PFSK-1 (cell line): Measurements from ENCODE around the gene TIMM9.

ENCODE experiments used
- FOXP2 ChIP-seq: optimal IDR thresholded peaks from 2 replicates; pipeline ENCODE3; 2011; ENCODE audit warnings: borderline replicate concordance, control low read depth, inconsistent platforms; ENCODE audit not compliant: insufficient read depth; ENCODE audit errors: extremely low read length, extremely low read depth
- POLR2AphosphoS5 ChIP-seq: IDR thresholded peaks from 2 replicates; pipeline ENCODE4 v1.6.1; 2012; ENCODE audit warnings: low read depth, mild to moderate bottlenecking, control low read depth, low read length, moderate library complexity
- REST ChIP-seq, 2 experiments: IDR thresholded peaks; 2 replicates each; pipeline versions ENCODE4 v1.6.1 to v1.8.0; 2011 to 2012; ENCODE audit warnings: low read depth in 2 of 2, low read length in 2 of 2, control low read depth in 1 of 2, inconsistent platforms in 1 of 2, mild to moderate bottlenecking in 1 of 2, moderate library complexity in 1 of 2; ENCODE audit not compliant: insufficient read depth in 1 of 2
- SIN3A ChIP-seq: IDR thresholded peaks from 2 replicates; pipeline ENCODE4 v1.6.1; 2012; ENCODE audit warnings: mild to moderate bottlenecking, low read length, moderate library complexity, borderline replicate concordance; ENCODE audit not compliant: insufficient read depth
- TAF1 ChIP-seq: IDR thresholded peaks from 2 replicates; pipeline ENCODE4 v1.6.1; 2012; ENCODE audit warnings: low read length, control low read depth, borderline replicate concordance; ENCODE audit not compliant: insufficient read depth

Gene TIMM9

GRCh38 chr14:58455593-58456265 is 28.4 kb upstream of the TIMM9 start:
- TF ChIP-seq SIN3A (no peak), REST (IDR thresholded peaks at IDR 0.05; ENCODE audit: insufficient read depth in 1 of 2, low read depth in 2 of 2, low read length in 2 of 2) (no peak), POLR2AphosphoS5 (no peak), TAF1 (no peak), FOXP2 (no peak)

GRCh38 chr14:58444627-58445026 is 17.3 kb upstream of the TIMM9 start:
- TF ChIP-seq TAF1, result no peak
- TF ChIP-seq SIN3A, result no peak
- TF ChIP-seq REST (IDR thresholded peaks at IDR 0.05; ENCODE audit: insufficient read depth in 1 of 2, low read depth in 2 of 2, low read length in 2 of 2), result no peak
- TF ChIP-seq POLR2AphosphoS5, result no peak

DNA sequence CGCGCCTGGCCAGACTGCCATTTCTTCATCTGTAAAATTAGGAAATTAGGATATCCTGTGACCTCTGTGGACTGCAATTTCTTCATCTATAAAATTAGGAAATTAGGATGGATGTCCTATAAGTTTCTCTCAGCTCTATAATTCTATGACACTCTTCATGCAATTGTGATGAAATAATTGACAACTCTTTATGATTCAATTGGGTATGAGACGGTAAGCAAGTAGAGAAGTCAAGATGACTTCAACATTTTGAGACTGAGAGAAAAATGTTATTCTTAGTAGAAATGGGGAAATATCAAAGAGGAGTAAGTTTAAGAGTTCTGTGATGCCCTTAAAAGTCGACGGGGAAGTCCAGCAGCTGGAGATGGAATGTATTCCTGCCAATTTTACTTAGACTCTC is 12.1 kb upstream of the TIMM9 start:
- TF ChIP-seq SIN3A (no peak), REST (IDR thresholded peaks at IDR 0.05; ENCODE audit: insufficient read depth in 1 of 2, low read depth in 2 of 2, low read length in 2 of 2) (no peak), POLR2AphosphoS5 (no peak), FOXP2 (no peak), TAF1 (no peak)

DNA sequence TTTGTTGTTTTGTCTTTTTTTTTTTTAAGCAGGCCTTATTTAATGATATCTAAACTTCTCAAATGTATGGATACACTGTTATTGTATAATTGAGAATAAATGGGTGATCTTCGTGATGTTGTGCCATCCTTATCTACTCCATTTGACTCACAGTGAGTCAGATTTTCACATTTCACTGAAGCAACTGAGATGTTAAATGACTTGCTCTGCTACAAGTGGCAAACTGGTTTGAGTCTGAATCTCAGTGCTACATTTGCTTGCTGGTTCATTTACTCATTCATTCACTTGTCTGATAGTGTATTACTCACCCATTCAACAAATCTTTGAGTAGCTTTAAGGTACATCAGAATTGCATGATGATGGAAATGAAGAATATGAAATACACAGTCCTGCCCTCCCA is 2.8 kb upstream of the TIMM9 start:
- TF ChIP-seq REST (IDR thresholded peaks at IDR 0.05; ENCODE audit: insufficient read depth in 1 of 2, low read depth in 2 of 2, low read length in 2 of 2), result no peak
- TF ChIP-seq TAF1, result no peak
- no peak for TF ChIP-seq POLR2AphosphoS5
- no peak for TF ChIP-seq FOXP2
- no peak for TF ChIP-seq SIN3A
